Liver (tissue), 8 donors: ENCODE measurements around the gene SORL1-AS1.

ENCODE experiments used
- DNase-seq: peaks from one replicate; pipeline ENCODE4 v3.0.0-alpha.2; 2017; ENCODE audit warnings: low spot score
- H3K27ac ChIP-seq, 2 donors: one replicate each; pipeline ENCODE4 v1.7.0; 2013; ENCODE audit warnings: inconsistent platforms in 2 of 2, low read length in 2 of 2, control low read depth in 1 of 2, low read depth in 1 of 2, mild to moderate bottlenecking in 1 of 2
- H3K27me3 ChIP-seq, 4 donors: one replicate each; pipeline versions ENCODE4 v1.6.1 to v1.7.0; 2013; ENCODE audit warnings: low read length in 3 of 4, inconsistent platforms in 1 of 4, mild to moderate bottlenecking in 1 of 4, moderate library complexity in 1 of 4; ENCODE audit not compliant: control insufficient read depth in 4 of 4, insufficient read depth in 4 of 4
- H3K36me3 ChIP-seq, 4 donors: one replicate each; pipeline versions ENCODE4 v1.6.1 to v1.7.0; 2013; ENCODE audit warnings: low read length in 3 of 4, mild to moderate bottlenecking in 3 of 4, low read depth in 1 of 4, moderate library complexity in 1 of 4; ENCODE audit not compliant: control insufficient read depth in 4 of 4, insufficient read depth in 3 of 4
- H3K4me1 ChIP-seq, 4 donors: one replicate each; pipeline versions ENCODE4 v1.6.1 to v1.7.0; 2013; ENCODE audit warnings: low read length in 3 of 4, mild to moderate bottlenecking in 3 of 4, moderate library complexity in 1 of 4; ENCODE audit not compliant: control insufficient read depth in 4 of 4, insufficient read depth in 4 of 4
- H3K4me3 ChIP-seq, 3 donors: one replicate each; pipeline versions ENCODE4 v1.6.1 to v1.7.0; 2013; ENCODE audit warnings: low read length in 3 of 3, control low read depth in 1 of 3, low read depth in 1 of 3, mild to moderate bottlenecking in 1 of 3
- H3K9ac ChIP-seq, 2 donors: one replicate each; pipeline ENCODE4 v1.7.0; 2013; ENCODE audit warnings: low read length in 2 of 2, mild to moderate bottlenecking in 2 of 2, moderate library complexity in 2 of 2, control low read depth in 1 of 2, low read depth in 1 of 2
- H3K9me3 ChIP-seq, 4 donors: one replicate each; pipeline versions ENCODE4 v1.6.1 to v1.7.0; 2013; ENCODE audit warnings: low read length in 3 of 4; ENCODE audit not compliant: control insufficient read depth in 4 of 4
- EGR1 ChIP-seq, 2 donors: IDR thresholded peaks; 2 replicates each; pipeline ENCODE4 v1.6.1; 2016 to 2018; ENCODE audit warnings: antibody characterized with exemption in 2 of 2, low read depth in 2 of 2
- FOXA1 ChIP-seq: IDR thresholded peaks from 2 replicates; pipeline ENCODE4 v1.6.1; 2016; ENCODE audit warnings: antibody characterized with exemption
- FOXA2 ChIP-seq: IDR thresholded peaks from 2 replicates; pipeline ENCODE4 v1.6.1; 2016; ENCODE audit warnings: antibody characterized with exemption
- GABPA ChIP-seq, 2 donors: IDR thresholded peaks in 1 of 2; conservative IDR thresholded peaks in 1 of 2; 2 replicates each; pipeline ENCODE4 v1.6.1; 2016; ENCODE audit warnings: antibody characterized with exemption in 2 of 2, mild to moderate bottlenecking in 1 of 2, moderate library complexity in 1 of 2
- HNF4A ChIP-seq, 2 donors: conservative IDR thresholded peaks; 2 replicates each; pipeline ENCODE4 v1.6.1; 2016; ENCODE audit warnings: antibody characterized with exemption in 2 of 2, mild to moderate bottlenecking in 2 of 2
- HNF4G ChIP-seq: IDR thresholded peaks from 2 replicates; pipeline ENCODE4 v1.6.1; 2016; ENCODE audit warnings: antibody characterized with exemption
- JUND ChIP-seq, 2 donors: IDR thresholded peaks; 2 replicates each; pipeline ENCODE4 v1.6.1; 2016; ENCODE audit warnings: antibody characterized with exemption in 2 of 2
- NR2F2 ChIP-seq: IDR thresholded peaks from 2 replicates; pipeline ENCODE4 v1.6.1; 2016; ENCODE audit warnings: antibody characterized with exemption
- RAD21 ChIP-seq, 2 donors: IDR thresholded peaks; 2 replicates each; pipeline ENCODE4 v1.6.1; 2016; ENCODE audit warnings: antibody characterized with exemption in 2 of 2, mild to moderate bottlenecking in 2 of 2
- RXRA ChIP-seq, 2 donors: IDR thresholded peaks; 2 replicates each; pipeline ENCODE4 v1.6.1; 2017 to 2018; ENCODE audit warnings: antibody characterized with exemption in 2 of 2, mild to moderate bottlenecking in 1 of 2
- SP1 ChIP-seq: IDR thresholded peaks from 2 replicates; pipeline ENCODE4 v1.6.1; 2018; ENCODE audit warnings: antibody characterized with exemption, mild to moderate bottlenecking
- TAF1 ChIP-seq: conservative IDR thresholded peaks from 2 replicates; pipeline ENCODE4 v1.6.1; 2016; ENCODE audit warnings: antibody characterized with exemption, mild to moderate bottlenecking
- YY1 ChIP-seq: IDR thresholded peaks from 2 replicates; pipeline ENCODE4 v1.6.1; 2016; ENCODE audit warnings: antibody characterized with exemption, mild to moderate bottlenecking
- WGBS: extraction: QIAGEN DNeasy Blood & Tissue Kit; methylation state at CpG from one replicate; pipeline ENCODE4 v1.1.7; 2013; 5-methylcytosine and 5-hydroxymethylcytosine counted together
- TF ChIP-seq, protein P1 (sequence below): fragments of 150-350 bp; IDR thresholded peaks from 2 replicates; pipeline ENCODE4 v1.5.1; 2017; ENCODE audit warnings: improper control_type of control experiment, low read depth, low read length; ENCODE audit not compliant: missing input control
- TF ChIP-seq, protein P2 (sequence below): IDR thresholded peaks from 2 replicates; pipeline ENCODE4 v1.6.1; 2016; ENCODE audit warnings: antibody characterized with exemption
- TF ChIP-seq, protein P3 (sequence below): IDR thresholded peaks from 2 replicates; pipeline ENCODE4 v1.6.1; 2016; ENCODE audit warnings: antibody characterized with exemption
- TF ChIP-seq, protein P4 (sequence below): IDR thresholded peaks from 2 replicates; pipeline ENCODE4 v1.6.1; 2016; ENCODE audit warnings: antibody characterized with exemption, mild to moderate bottlenecking
- donor health status: healthy.
- donor health status: healthy.
- donor health status: healthy.
- donor health status: healthy.
- donor health status: healthy.

The SORL1-AS1 gene

DNA sequence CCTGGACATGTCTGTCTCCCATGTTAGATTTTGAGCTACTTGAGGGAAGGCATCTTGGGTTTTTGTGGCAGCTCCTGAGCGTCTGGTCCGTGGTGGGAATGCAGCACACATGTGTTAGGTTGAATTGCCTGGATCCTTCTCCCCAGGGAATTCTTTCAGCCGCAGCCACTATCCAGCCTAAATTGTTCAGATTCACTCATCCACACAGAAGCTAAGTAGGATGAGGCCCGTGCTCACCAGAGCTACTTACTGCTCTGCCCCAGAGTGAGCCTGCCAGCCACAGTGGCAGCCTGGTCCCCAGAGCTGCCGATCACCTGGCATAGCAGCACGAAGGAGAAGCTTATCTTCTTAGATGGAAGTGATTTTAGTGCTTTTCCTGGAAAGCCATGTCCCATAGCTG is 34.4 kb upstream of the SORL1-AS1 start:
- WGBS: 79% methylated on average over 6 of the region's 6 CpGs
- Histone ChIP-seq H3K4me3 (no peak overlapping the region), H3K9ac (no peak overlapping the region), H3K36me3 (peaks cover 3 to 44% (median 29%) of the 10 kb centered on the region in 4 donors), H3K9me3 (no peaks in the 10 kb centered on the region), H3K4me1 (no peaks in the 10 kb centered on the region), H3K27ac (no peak overlapping the region), H3K27me3 (no peaks in the 10 kb centered on the region)
- DNase-seq: no peak
- no peak for TF ChIP-seq TAF1
- TF ChIP-seq SP1: no peak
- no peak for TF ChIP-seq JUND (IDR thresholded peaks at IDR 0.05)
- no peak for TF ChIP-seq RAD21 (IDR thresholded peaks at IDR 0.05)
- TF ChIP-seq FOXA2: no peak
- no peak for TF ChIP-seq HNF4G
- TF ChIP-seq, protein P1, sequence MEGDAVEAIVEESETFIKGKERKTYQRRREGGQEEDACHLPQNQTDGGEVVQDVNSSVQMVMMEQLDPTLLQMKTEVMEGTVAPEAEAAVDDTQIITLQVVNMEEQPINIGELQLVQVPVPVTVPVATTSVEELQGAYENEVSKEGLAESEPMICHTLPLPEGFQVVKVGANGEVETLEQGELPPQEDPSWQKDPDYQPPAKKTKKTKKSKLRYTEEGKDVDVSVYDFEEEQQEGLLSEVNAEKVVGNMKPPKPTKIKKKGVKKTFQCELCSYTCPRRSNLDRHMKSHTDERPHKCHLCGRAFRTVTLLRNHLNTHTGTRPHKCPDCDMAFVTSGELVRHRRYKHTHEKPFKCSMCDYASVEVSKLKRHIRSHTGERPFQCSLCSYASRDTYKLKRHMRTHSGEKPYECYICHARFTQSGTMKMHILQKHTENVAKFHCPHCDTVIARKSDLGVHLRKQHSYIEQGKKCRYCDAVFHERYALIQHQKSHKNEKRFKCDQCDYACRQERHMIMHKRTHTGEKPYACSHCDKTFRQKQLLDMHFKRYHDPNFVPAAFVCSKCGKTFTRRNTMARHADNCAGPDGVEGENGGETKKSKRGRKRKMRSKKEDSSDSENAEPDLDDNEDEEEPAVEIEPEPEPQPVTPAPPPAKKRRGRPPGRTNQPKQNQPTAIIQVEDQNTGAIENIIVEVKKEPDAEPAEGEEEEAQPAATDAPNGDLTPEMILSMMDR: no peak
- TF ChIP-seq, protein P2, sequence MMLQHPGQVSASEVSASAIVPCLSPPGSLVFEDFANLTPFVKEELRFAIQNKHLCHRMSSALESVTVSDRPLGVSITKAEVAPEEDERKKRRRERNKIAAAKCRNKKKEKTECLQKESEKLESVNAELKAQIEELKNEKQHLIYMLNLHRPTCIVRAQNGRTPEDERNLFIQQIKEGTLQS: no peak
- no peak for TF ChIP-seq HNF4A (conservative IDR thresholded peaks at IDR 0.05)
- TF ChIP-seq NR2F2: no peak
- TF ChIP-seq YY1: no peak
- TF ChIP-seq GABPA (IDR thresholded peaks at IDR 0.05 in 1 of 2, conservative IDR thresholded peaks at IDR 0.05 in 1 of 2): no peak
- TF ChIP-seq, protein P3, sequence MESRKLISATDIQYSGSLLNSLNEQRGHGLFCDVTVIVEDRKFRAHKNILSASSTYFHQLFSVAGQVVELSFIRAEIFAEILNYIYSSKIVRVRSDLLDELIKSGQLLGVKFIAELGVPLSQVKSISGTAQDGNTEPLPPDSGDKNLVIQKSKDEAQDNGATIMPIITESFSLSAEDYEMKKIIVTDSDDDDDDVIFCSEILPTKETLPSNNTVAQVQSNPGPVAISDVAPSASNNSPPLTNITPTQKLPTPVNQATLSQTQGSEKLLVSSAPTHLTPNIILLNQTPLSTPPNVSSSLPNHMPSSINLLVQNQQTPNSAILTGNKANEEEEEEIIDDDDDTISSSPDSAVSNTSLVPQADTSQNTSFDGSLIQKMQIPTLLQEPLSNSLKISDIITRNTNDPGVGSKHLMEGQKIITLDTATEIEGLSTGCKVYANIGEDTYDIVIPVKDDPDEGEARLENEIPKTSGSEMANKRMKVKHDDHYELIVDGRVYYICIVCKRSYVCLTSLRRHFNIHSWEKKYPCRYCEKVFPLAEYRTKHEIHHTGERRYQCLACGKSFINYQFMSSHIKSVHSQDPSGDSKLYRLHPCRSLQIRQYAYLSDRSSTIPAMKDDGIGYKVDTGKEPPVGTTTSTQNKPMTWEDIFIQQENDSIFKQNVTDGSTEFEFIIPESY: no peak
- no peak for TF ChIP-seq FOXA1
- no peak for TF ChIP-seq EGR1 (IDR thresholded peaks at IDR 0.05; ENCODE audit: low read depth in 2 of 2)
- no peak for TF ChIP-seq RXRA (IDR thresholded peaks at IDR 0.05)
- TF ChIP-seq, protein P4, sequence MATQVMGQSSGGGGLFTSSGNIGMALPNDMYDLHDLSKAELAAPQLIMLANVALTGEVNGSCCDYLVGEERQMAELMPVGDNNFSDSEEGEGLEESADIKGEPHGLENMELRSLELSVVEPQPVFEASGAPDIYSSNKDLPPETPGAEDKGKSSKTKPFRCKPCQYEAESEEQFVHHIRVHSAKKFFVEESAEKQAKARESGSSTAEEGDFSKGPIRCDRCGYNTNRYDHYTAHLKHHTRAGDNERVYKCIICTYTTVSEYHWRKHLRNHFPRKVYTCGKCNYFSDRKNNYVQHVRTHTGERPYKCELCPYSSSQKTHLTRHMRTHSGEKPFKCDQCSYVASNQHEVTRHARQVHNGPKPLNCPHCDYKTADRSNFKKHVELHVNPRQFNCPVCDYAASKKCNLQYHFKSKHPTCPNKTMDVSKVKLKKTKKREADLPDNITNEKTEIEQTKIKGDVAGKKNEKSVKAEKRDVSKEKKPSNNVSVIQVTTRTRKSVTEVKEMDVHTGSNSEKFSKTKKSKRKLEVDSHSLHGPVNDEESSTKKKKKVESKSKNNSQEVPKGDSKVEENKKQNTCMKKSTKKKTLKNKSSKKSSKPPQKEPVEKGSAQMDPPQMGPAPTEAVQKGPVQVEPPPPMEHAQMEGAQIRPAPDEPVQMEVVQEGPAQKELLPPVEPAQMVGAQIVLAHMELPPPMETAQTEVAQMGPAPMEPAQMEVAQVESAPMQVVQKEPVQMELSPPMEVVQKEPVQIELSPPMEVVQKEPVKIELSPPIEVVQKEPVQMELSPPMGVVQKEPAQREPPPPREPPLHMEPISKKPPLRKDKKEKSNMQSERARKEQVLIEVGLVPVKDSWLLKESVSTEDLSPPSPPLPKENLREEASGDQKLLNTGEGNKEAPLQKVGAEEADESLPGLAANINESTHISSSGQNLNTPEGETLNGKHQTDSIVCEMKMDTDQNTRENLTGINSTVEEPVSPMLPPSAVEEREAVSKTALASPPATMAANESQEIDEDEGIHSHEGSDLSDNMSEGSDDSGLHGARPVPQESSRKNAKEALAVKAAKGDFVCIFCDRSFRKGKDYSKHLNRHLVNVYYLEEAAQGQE: no peak

DNA sequence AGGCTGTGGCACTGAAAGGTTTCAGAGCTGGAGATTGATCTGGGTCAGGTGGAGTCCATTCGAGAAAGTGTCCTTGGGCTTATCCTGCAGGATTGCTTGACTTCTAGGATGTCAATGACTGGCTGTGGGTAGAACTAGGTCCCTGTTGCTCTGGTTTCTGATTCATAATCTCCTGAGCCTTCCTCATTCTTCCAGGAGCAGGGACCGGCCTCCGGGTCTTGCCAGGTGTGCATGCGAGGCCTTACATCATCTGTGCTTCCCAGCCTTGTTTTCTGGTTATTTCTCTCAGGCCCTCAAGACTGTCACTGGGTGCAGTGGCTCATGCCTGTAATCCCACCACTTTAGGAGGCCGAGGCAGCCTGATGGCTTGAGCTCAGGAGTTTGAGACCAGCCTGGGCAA is 33.3 kb upstream of the SORL1-AS1 start:
- H3K27ac ChIP-seq: no peak overlapping the region
- no peaks in the 10 kb centered on the region for H3K9me3 ChIP-seq
- peaks cover 3 to 39% (median 26%) of the 10 kb centered on the region in 4 donors for H3K36me3 ChIP-seq
- H3K27me3 ChIP-seq: no peaks in the 10 kb centered on the region
- WGBS: 96% methylated on average over 5 of the region's 5 CpGs
- no peaks in the 10 kb centered on the region for H3K4me1 ChIP-seq
- TF ChIP-seq FOXA1 (no peak), EGR1 (IDR thresholded peaks at IDR 0.05; ENCODE audit: low read depth in 2 of 2) (no peak), RXRA (IDR thresholded peaks at IDR 0.05) (no peak), SP1 (no peak), TAF1 (no peak)
- TF ChIP-seq, protein P1: no peak
- no peak for DNase-seq
- H3K9ac ChIP-seq: no peak overlapping the region
- no peak overlapping the region for H3K4me3 ChIP-seq
